OCI-LY7 (cell line): ENCODE results near the gene CARS1. TPM values are rescaled to one million over a fixed set of nuclear protein-coding genes. Genes with fewer than 3 reads are reported as not detected.

Experiments
- BruUV-seq: library from RNA; stranded (reverse); fragments of 400-500 nt; replicated peaks from 2 replicates; lab custom pipeline; 2021; lab: Mats Ljungman, UMichigan
- CTCF ChIA-PET: fragments of 300-600 bp; sonication (Branson Sonifier 250); formaldehyde crosslinking; loops from one replicate; lab custom pipeline; 2022; ENCODE audit warnings: antibody characterized with exemption; ENCODE audit not compliant: unreplicated experiment; lab: Charles Lee
- POLR2A ChIA-PET: fragments of 300-600 bp; sonication (Branson Sonifier 250); formaldehyde crosslinking; loops from one replicate; lab custom pipeline; 2022; ENCODE audit warnings: antibody characterized with exemption; lab: Charles Lee
- DNase-seq: peaks from one replicate; pipeline ENCODE4 v3.0.0-alpha.2; 2015; ENCODE audit warnings: low spot score
- H2AFZ ChIP-seq: fragments of 200-600 bp; sonication (generic), shearing (Covaris generic); 2 replicates; pipeline ENCODE4 v1.6.1; 2014; ENCODE audit warnings: mild to moderate bottlenecking, antibody characterized with exemption, low read length, moderate library complexity
- H3K27ac ChIP-seq: fragments of 200-600 bp; sonication (generic); 2 replicates; pipeline ENCODE4 v1.5.1; 2014; ENCODE audit warnings: mixed run types, low read depth, mild to moderate bottlenecking, moderate library complexity, low read length, inconsistent platforms; ENCODE audit not compliant: poor library complexity, severe bottlenecking
- H3K36me3 ChIP-seq: fragments of 200-600 bp; sonication (generic); 2 replicates; pipeline ENCODE4 v1.6.1; 2014; ENCODE audit warnings: mild to moderate bottlenecking, antibody characterized with exemption, low read length, moderate library complexity, mixed read lengths; ENCODE audit not compliant: insufficient read depth
- H3K4me1 ChIP-seq: fragments of 200-600 bp; sonication (generic); 2 replicates; pipeline ENCODE4 v1.5.1; 2014; ENCODE audit warnings: mild to moderate bottlenecking, low read length; ENCODE audit not compliant: insufficient read depth, poor library complexity, severe bottlenecking
- H3K4me2 ChIP-seq: fragments of 200-600 bp; sonication (generic); 2 replicates; pipeline ENCODE4 v1.6.1; 2014; ENCODE audit warnings: mild to moderate bottlenecking, low read length
- H3K4me3 ChIP-seq: fragments of 200-600 bp; sonication (generic); 2 replicates; pipeline ENCODE4 v1.5.1; 2014; ENCODE audit warnings: mild to moderate bottlenecking, low read depth, low read length; ENCODE audit not compliant: poor library complexity, severe bottlenecking
- H3K79me2 ChIP-seq: fragments of 200-600 bp; sonication (generic); 2 replicates; pipeline ENCODE4 v1.6.1; 2016; ENCODE audit warnings: low read depth, mild to moderate bottlenecking, low read length, moderate library complexity, mixed read lengths; ENCODE audit not compliant: insufficient read depth
- H3K9me2 ChIP-seq: fragments of 200-600 bp; sonication (generic); 2 replicates; pipeline ENCODE4 v1.6.1; 2016; ENCODE audit warnings: mild to moderate bottlenecking, low read length, mixed read lengths; ENCODE audit not compliant: insufficient read depth
- H3K9me3 ChIP-seq: fragments of 200-600 bp; sonication (generic); 2 replicates; pipeline ENCODE4 v1.6.1; 2014; ENCODE audit warnings: mild to moderate bottlenecking, mixed run types, low read length, mixed read lengths
- H4K20me1 ChIP-seq: fragments of 200-600 bp; sonication (generic); 2 replicates; pipeline ENCODE4 v1.6.1; 2014; ENCODE audit warnings: mild to moderate bottlenecking, antibody characterized with exemption, low read length, moderate library complexity, mixed read lengths; ENCODE audit not compliant: insufficient read depth
- EZH2phosphoT487 ChIP-seq: fragments of 200-600 bp; sonication (generic); IDR thresholded peaks from 2 replicates; pipeline ENCODE4 v1.6.1; 2018; ENCODE audit warnings: low read depth, borderline replicate concordance, mild to moderate bottlenecking, mixed run types, antibody characterized with exemption, low read length, moderate library complexity, mixed read lengths
- intact Hi-C: fragments of 100-400 bp; cut with micrococcal nuclease; formaldehyde crosslinking; loops from one replicate; pipeline ENCODE4 v1.10.0; 2022; ENCODE audit not compliant: unreplicated experiment
- total RNA-seq, 2 experiments: library from RNA; depleted of rRNA in 1 of 2; stranded (reverse); fragments of >200 nt in 1 of 2; shearing (Covaris generic) in 1 of 2; gene quantifications; 2 replicates each; pipeline ENCODE4 v1.2.3, GENCODE V29; 2014 to 2022
- TF ChIP-seq, protein P1 (sequence below): fragments of 200-600 bp; sonication (generic); conservative IDR thresholded peaks from 2 replicates; pipeline ENCODE4 v1.5.1; 2014; ENCODE audit warnings: mild to moderate bottlenecking, antibody characterized with exemption, low read length, moderate library complexity, mixed read lengths

CARS1 gene
- total RNA-seq, 2 experiments from 2014 or later, result 58.3 to 88.8 TPM

DNA sequence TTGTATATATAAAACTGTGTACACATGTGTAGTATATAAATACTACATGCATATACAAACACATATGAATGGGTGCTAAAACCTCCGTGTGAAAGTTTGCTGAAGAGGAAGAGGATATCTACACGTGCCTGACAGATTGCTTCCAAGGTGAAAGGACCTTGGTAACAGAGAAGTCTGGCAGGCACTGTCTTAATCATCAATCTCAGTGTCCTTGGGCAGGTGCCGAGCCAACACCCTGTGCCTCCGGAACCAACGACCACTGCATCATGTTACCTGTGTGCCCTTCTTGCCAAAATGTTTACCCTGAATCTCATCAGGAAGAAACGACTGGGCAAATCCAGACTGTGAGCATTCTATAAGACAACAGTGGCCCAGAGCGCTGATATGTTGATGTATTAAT is 80.1 kb downstream of the CARS1 start:
- Histone ChIP-seq H3K9me2 (no peaks in the 10 kb centered on the region), H3K4me1 (no peaks in the 10 kb centered on the region), H3K27ac (no peak overlapping the region), H2AFZ (no peak overlapping the region), H3K9me3 (no peaks in the 10 kb centered on the region), H3K79me2 (peaks cover 71% of the 10 kb centered on the region), H3K36me3 (peaks cover 94% of the 10 kb centered on the region), H3K4me2 (no peak overlapping the region), H3K4me3 (no peak overlapping the region), H4K20me1 (peaks cover 28% of the 10 kb centered on the region)
- DNase-seq, result no peak
- ChIA-PET POLR2A (no interaction called here), CTCF (no interaction called here)
- BruUV-seq, result no TSS peak
- intact Hi-C loops, result no loop called here
- TF ChIP-seq EZH2phosphoT487, result no peak
- TF ChIP-seq, protein P1, sequence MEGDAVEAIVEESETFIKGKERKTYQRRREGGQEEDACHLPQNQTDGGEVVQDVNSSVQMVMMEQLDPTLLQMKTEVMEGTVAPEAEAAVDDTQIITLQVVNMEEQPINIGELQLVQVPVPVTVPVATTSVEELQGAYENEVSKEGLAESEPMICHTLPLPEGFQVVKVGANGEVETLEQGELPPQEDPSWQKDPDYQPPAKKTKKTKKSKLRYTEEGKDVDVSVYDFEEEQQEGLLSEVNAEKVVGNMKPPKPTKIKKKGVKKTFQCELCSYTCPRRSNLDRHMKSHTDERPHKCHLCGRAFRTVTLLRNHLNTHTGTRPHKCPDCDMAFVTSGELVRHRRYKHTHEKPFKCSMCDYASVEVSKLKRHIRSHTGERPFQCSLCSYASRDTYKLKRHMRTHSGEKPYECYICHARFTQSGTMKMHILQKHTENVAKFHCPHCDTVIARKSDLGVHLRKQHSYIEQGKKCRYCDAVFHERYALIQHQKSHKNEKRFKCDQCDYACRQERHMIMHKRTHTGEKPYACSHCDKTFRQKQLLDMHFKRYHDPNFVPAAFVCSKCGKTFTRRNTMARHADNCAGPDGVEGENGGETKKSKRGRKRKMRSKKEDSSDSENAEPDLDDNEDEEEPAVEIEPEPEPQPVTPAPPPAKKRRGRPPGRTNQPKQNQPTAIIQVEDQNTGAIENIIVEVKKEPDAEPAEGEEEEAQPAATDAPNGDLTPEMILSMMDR, result no peak

DNA sequence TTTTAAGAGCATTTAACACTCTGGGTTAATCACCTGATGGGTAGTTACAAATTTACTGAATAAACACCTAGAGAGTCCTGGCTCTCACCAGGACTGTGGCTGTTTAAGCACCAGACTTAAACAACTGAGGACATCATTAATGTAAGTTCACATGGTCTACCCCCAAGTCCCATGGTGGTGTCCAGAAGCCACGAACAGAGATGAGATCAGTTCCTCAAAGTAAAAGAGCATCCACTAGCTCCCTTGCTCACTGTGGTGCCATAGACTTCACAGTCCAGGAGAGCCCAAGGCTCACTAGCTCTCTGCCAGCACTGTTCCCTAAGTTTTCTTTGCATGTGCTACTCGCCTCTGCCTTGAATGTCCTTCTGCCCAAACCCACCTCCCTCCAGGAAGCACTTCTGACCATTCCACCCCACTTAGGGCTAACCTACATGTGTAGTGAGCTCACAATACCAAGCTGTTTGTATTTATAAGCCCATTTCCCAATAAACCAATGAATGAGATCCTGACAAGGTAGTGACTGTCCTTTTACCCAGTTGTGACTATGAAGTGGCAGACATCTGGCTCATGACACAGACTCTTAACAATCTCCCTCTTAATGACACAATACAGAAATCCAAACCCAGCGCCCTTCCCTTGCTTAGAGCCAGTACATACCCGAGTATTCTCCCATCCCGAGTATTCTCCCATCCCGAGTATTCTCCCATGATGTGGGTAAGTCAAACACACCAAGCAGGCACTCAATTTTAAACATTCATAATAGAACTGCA is 80.7 kb downstream of the CARS1 start:
- no peak overlapping the region for H2AFZ ChIP-seq
- peaks cover 96% of the 10 kb centered on the region for H3K36me3 ChIP-seq
- H3K9me3 ChIP-seq, result no peaks in the 10 kb centered on the region
- TF ChIP-seq, protein P1, result no peak
- no peak for TF ChIP-seq EZH2phosphoT487
- H3K9me2 ChIP-seq, result no peaks in the 10 kb centered on the region
- CTCF ChIA-PET, result no interaction called here
- no TSS peak for BruUV-seq
- H3K79me2 ChIP-seq, result peaks cover 66% of the 10 kb centered on the region
- no peak overlapping the region for H3K4me2 ChIP-seq
- intact Hi-C loops, result no loop called here
- no peaks in the 10 kb centered on the region for H3K4me1 ChIP-seq
- no peak for DNase-seq
- no peak overlapping the region for H3K4me3 ChIP-seq
- POLR2A ChIA-PET, result no interaction called here
- H4K20me1 ChIP-seq, result peaks cover 23% of the 10 kb centered on the region
- H3K27ac ChIP-seq, result no peak overlapping the region

GRCh38 chr11:2975594-2975993 is 81.6 kb downstream of the CARS1 start:
- no TSS peak for BruUV-seq
- peak; percentile 56 for DNase-seq
- no peaks in the 10 kb centered on the region for H3K9me3 ChIP-seq
- TF ChIP-seq, protein P1, result peak; percentile 72
- TF ChIP-seq EZH2phosphoT487, result no peak
- no peaks in the 10 kb centered on the region for H3K9me2 ChIP-seq
- no peak overlapping the region for H3K4me3 ChIP-seq
- H3K27ac ChIP-seq, result no peak overlapping the region
- no peak overlapping the region for H2AFZ ChIP-seq
- H4K20me1 ChIP-seq, result peaks cover 23% of the 10 kb centered on the region
- no peak overlapping the region for H3K4me2 ChIP-seq
- H3K36me3 ChIP-seq, result peaks cover 99% of the 10 kb centered on the region
- intact Hi-C loops, result no loop called here
- CTCF ChIA-PET, result interaction anchor here (0.8 kb wide), 1 partner anchor 19 kb away, joined by 4 read pairs; no protein-coding TSS in a partner anchor
- H3K79me2 ChIP-seq, result peaks cover 60% of the 10 kb centered on the region
- POLR2A ChIA-PET, result interaction anchor here (0.6 kb wide), 1 partner anchor 13 kb away, joined by 3 read pairs; no protein-coding TSS in a partner anchor
- H3K4me1 ChIP-seq, result no peaks in the 10 kb centered on the region
